ENCODE measurements around the gene ORAI3.

Gene ORAI3

DNA sequence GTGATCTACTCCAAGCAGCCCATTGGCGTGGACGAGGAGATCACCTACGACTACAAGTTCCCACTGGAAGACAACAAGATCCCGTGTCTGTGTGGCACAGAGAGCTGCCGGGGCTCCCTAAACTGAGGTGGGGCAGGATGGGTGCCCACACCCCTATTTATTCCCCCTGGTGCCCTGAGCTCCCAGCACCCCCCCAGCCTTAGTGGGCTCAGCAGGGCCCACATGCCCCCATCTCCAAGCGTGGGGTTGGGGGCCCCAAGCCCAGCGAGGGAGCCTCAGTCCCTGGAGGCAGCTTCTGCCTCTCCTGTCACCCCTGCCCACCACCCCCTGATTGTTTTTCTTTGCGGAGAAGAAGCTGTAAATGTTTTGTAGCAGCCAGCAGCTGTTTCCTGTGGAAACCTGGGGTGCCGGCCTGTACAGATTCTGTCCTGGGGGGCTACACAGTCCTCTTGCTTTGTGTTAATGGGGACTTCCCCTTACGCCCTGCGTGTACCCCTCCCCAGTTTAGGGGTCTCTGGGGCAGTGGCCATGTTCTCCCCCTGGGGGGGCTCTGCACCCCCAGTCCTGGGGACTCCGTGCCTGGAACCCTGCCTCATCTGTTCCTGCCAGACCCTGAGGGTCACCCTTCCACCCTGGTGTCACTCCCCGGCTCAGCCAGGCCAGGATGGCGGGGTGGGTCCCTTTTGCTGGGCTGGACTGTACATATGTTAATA lies 35.2 kb downstream of the ORAI3 start:
- Mint-ChIP-seq H3K4me3 (no peak overlapping the region), H3K4me1 (peaks cover 13% of the 10 kb centered on the region), H3K27ac (no peak overlapping the region), H3K27me3 (no peaks in the 10 kb centered on the region), H3K36me3 (peaks cover 51% of the 10 kb centered on the region), H3K9me3 (no peaks in the 10 kb centered on the region)
- ATAC-seq, result no peak

DNA sequence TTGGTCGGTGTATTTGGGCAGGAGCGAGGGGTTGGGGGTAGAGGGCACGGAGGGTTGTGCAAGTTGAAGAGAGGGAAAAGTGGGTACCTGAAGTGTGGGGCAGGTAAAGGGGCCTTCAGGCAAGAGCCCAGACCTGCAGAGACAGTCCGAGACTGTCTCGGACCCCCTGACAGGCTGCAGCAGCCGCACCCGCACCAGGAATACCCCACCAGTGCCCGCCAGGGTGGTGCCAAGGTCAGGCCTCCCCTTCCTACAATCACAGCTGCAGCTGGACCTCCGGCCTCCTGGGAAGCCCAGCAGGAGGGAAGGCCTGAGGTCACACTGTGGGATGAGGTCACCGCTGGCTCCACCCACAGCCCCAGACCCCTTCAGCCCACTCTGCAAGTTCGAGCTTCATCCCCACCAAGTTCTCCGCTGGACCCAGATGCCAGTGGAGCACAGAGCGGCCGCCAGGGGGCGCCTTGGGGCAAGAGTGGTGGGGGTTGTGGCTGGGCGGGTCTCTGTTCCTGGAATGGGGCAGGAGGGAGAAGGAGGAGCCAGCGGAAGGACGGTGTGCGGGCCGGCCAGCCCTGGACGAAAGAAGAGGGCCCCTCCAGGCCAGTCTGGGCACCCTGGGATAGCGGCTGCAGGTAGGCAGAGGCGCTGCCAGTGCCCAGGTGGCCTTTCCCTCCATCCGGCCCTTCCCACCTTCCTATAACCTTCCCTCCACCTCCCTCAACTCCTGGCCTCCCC lies 36.0 kb downstream of the ORAI3 start, which contains the start of gene HSD3B7:
HSD3B7 (plus strand) TSS at position 539 of the 732 bp plus-strand sequence. CDS start 452 bp downstream, outside the sequence.
- Mint-ChIP-seq H3K4me3 (no peak within 1 kb of the TSS), H3K27ac (no peak within 1 kb of the TSS), H3K9me3 (no peaks in the 10 kb centered on the region), H3K27me3 (no peaks in the 10 kb centered on the region), H3K4me1 (peaks cover 13% of the 10 kb centered on the region), H3K36me3 (peaks cover 51% of the 10 kb centered on the region)
- ATAC-seq, result peak; percentile 78

GRCh38 chr16:30985401-30986128 lies 36.7 kb downstream of the ORAI3 start:
- Mint-ChIP-seq H3K36me3 (peaks cover 44% of the 10 kb centered on the region), H3K9me3 (no peaks in the 10 kb centered on the region), H3K4me3 (no peak overlapping the region), H3K27me3 (no peaks in the 10 kb centered on the region), H3K27ac (no peak overlapping the region), H3K4me1 (peaks cover 13% of the 10 kb centered on the region)
- no peak for ATAC-seq

DNA sequence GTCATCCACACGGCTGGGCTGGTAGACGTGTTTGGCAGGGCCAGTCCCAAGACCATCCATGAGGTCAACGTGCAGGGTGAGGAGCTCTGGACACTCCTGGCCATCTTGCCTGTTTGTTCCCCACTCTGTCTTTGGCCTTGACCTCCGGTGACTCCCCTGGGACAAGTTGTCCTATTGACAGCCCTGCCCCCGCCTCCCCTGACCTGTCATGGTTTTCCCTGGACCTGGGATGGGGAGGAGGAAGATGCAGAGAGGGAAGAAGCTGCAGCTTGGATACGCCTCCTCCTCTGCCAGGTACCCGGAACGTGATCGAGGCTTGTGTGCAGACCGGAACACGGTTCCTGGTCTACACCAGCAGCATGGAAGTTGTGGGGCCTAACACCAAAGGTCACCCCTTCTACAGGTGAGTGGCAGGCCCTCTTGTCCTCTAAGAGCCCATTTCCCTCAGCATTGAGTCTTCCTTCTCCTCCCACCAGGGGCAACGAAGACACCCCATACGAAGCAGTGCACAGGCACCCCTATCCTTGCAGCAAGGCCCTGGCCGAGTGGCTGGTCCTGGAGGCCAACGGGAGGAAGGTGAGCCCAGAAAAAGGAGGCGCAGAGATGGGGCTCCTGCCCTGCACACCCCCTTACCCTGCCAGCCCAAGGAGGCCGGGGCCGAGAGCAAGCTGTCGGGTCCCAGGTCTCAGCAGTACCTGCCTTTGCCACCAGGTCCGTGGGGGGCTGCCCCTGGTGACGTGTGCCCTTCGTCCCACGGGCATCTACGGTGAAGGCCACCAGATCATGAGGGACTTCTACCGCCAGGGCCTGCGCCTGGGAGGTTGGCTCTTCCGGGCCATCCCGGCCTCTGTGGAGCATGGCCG lies 37.5 kb downstream of the ORAI3 start:
- no peak for ATAC-seq

GRCh38 chr16:30987581-30988190 lies 38.8 kb downstream of the ORAI3 start:
- peaks cover 13% of the 10 kb centered on the region for H3K4me1 Mint-ChIP-seq
- H3K36me3 Mint-ChIP-seq, result peaks cover 25% of the 10 kb centered on the region
- H3K4me3 Mint-ChIP-seq, result no peak overlapping the region
- H3K9me3 Mint-ChIP-seq, result no peaks in the 10 kb centered on the region
- no peak for ATAC-seq
- H3K27ac Mint-ChIP-seq, result no peak overlapping the region
- H3K27me3 Mint-ChIP-seq, result no peaks in the 10 kb centered on the region

More for the DNA sequence above, 37.5 kb downstream of the ORAI3 start:
- Mint-ChIP-seq H3K9me3 (no peaks in the 10 kb centered on the region), H3K4me3 (no peak overlapping the region), H3K27me3 (no peaks in the 10 kb centered on the region), H3K27ac (no peak overlapping the region), H3K36me3 (peaks cover 39% of the 10 kb centered on the region), H3K4me1 (peaks cover 13% of the 10 kb centered on the region)

DNA sequence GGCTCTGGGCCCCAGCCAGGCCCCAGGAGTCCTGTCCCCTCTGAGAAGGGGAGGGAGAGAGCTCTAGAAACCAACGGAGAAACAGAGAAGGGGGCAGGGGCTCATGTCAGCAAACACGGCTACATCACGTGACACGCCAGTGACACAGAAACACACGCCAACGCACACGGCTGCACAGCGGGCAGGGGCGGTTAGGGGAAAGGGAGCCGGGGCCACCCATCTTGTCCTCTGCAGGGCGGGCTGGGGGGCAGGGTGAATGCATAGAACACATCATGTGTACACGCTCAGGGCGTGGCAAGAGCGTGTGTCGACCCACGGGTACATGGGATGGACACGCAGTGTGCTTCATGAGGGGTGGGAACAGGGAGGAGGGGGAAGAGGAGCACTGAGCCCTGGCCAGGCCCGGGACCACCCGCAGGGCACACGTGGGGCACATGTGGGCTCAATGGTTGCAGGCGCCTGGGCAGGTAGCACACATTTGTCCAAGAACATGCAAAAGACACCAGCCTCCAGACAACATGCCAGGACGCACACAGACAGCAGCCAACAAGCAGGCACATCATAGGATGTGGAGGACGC lies 40.7 kb downstream of the ORAI3 start:
- Mint-ChIP-seq H3K4me1 (peaks cover 12% of the 10 kb centered on the region), H3K9me3 (no peaks in the 10 kb centered on the region)
- no peak for ATAC-seq

GRCh38 chr16:30990105-30990504 lies 41.2 kb downstream of the ORAI3 start:
- Mint-ChIP-seq H3K36me3 (peaks cover 13% of the 10 kb centered on the region), H3K27me3 (no peaks in the 10 kb centered on the region), H3K27ac (no peak overlapping the region), H3K4me3 (no peak overlapping the region), H3K4me1 (peaks cover 12% of the 10 kb centered on the region), H3K9me3 (no peaks in the 10 kb centered on the region)
- no peak for ATAC-seq

More for the DNA sequence above, 40.7 kb downstream of the ORAI3 start:
- H3K27ac Mint-ChIP-seq, result no peak overlapping the region
- H3K27me3 Mint-ChIP-seq, result no peaks in the 10 kb centered on the region
- H3K36me3 Mint-ChIP-seq, result peaks cover 13% of the 10 kb centered on the region
- H3K4me3 Mint-ChIP-seq, result no peak overlapping the region

GRCh38 chr16:30991052-30991451 lies 42.2 kb downstream of the ORAI3 start:
- H3K27ac Mint-ChIP-seq, result no peak overlapping the region
- ATAC-seq, result no peak
- H3K36me3 Mint-ChIP-seq, result peaks cover 12% of the 10 kb centered on the region
- H3K27me3 Mint-ChIP-seq, result no peaks in the 10 kb centered on the region
- peaks cover 13% of the 10 kb centered on the region for H3K4me1 Mint-ChIP-seq
- no peaks in the 10 kb centered on the region for H3K9me3 Mint-ChIP-seq
- H3K4me3 Mint-ChIP-seq, result no peak overlapping the region

GRCh38 chr16:30992276-30992780 lies 43.5 kb downstream of the ORAI3 start:
- peaks cover 22% of the 10 kb centered on the region for H3K4me1 Mint-ChIP-seq

GRCh38 chr16:30992931-30993816 lies 44.3 kb downstream of the ORAI3 start:
- Mint-ChIP-seq H3K4me3 (no peak overlapping the region), H3K27ac (no peak overlapping the region), H3K27me3 (no peaks in the 10 kb centered on the region), H3K36me3 (no peaks in the 10 kb centered on the region), H3K9me3 (no peaks in the 10 kb centered on the region), H3K4me1 (peaks cover 26% of the 10 kb centered on the region)
- ATAC-seq, result no peak

More at GRCh38 chr16:30992276-30992780, 43.5 kb downstream of the ORAI3 start:
- no peaks in the 10 kb centered on the region for H3K9me3 Mint-ChIP-seq
- H3K27me3 Mint-ChIP-seq, result no peaks in the 10 kb centered on the region
- H3K4me3 Mint-ChIP-seq, result no peak overlapping the region
- ATAC-seq, result no peak
- H3K36me3 Mint-ChIP-seq, result no peaks in the 10 kb centered on the region
- H3K27ac Mint-ChIP-seq, result no peak overlapping the region

DNA sequence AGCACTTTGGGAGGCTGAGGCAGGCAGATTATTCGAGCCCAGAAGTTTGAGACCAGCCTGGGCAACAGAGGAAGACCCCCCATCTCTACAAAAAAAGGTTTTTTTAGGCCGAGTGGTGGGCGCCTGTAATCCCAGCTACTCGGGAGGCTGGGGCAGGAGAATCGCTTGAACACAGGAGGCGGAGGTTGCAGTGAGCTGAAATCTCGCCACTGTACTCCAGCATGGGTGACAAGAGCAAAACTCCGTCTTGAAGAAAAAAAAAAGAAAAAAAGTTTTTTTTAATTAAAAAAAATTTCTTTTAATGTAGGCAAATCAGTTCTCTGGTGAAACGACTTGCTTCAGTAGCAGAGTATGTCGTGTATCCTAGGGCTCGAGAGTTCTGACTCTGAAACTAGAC lies 47.1 kb downstream of the ORAI3 start:
- Mint-ChIP-seq H3K4me3 (peak overlapping the region; percentile 89), H3K27ac (peak overlapping the region; percentile 88), H3K4me1 (peaks cover 26% of the 10 kb centered on the region), H3K9me3 (no peaks in the 10 kb centered on the region), H3K36me3 (no peaks in the 10 kb centered on the region), H3K27me3 (no peaks in the 10 kb centered on the region)
- ATAC-seq, result no peak

GRCh38 chr16:30996324-30996984 lies 47.6 kb downstream of the ORAI3 start:
- ATAC-seq, result peak; percentile 25
- peak overlapping the region; percentile 89 for H3K4me3 Mint-ChIP-seq
- H3K4me1 Mint-ChIP-seq, result peaks cover 26% of the 10 kb centered on the region
- peak overlapping the region; percentile 88 for H3K27ac Mint-ChIP-seq
- H3K27me3 Mint-ChIP-seq, result no peaks in the 10 kb centered on the region
- no peaks in the 10 kb centered on the region for H3K36me3 Mint-ChIP-seq
- H3K9me3 Mint-ChIP-seq, result no peaks in the 10 kb centered on the region
